CD4-positive, alpha-beta memory T cell (primary cell): ENCODE results near the gene PTPN2. TPM values are rescaled to one million over a fixed set of nuclear protein-coding genes. Genes with fewer than 3 reads are reported as not detected.

Source experiments
- CTCF ChIA-PET: fragments of 350-600 bp; sonication (Branson Sonifier 250); formaldehyde crosslinking; loops from one replicate; lab custom pipeline; 2021; ENCODE audit warnings: inconsistent platforms; ENCODE audit not compliant: partially characterized antibody; lab: Charles Lee
- POLR2A ChIA-PET: fragments of 350-600 bp; sonication (Branson Sonifier 250); formaldehyde crosslinking; loops from one replicate; lab custom pipeline; 2021; ENCODE audit not compliant: partially characterized antibody; lab: Charles Lee
- DNase-seq, 5 donors: peaks; one replicate each; pipeline versions ENCODE4 v3.0.0 to v3.0.0-alpha.2; 2020 to 2022; ENCODE audit warnings: mixed read lengths in 1 of 5
- H3K27ac ChIP-seq: one replicate; pipeline ENCODE4 v1.7.0; 2013; ENCODE audit warnings: low read depth, low read length
- H3K27me3 ChIP-seq: 2 replicates; pipeline ENCODE4 v1.7.0; 2013; ENCODE audit warnings: mild to moderate bottlenecking, low read length, moderate library complexity; ENCODE audit not compliant: insufficient read depth
- H3K36me3 ChIP-seq: 2 replicates; pipeline ENCODE4 v1.7.0; 2013; ENCODE audit warnings: mild to moderate bottlenecking, low read length, moderate library complexity; ENCODE audit not compliant: insufficient read depth
- H3K4me1 ChIP-seq: 2 replicates; pipeline ENCODE4 v1.7.0; 2013; ENCODE audit warnings: mild to moderate bottlenecking, low read length, moderate library complexity; ENCODE audit not compliant: insufficient read depth
- H3K4me3 ChIP-seq, 2 donors: one replicate each; pipeline ENCODE4 v1.7.0; 2013; ENCODE audit warnings: low read length in 2 of 2, mild to moderate bottlenecking in 1 of 2
- H3K9me3 ChIP-seq, 2 donors: one replicate each; pipeline ENCODE4 v1.7.0; 2013; ENCODE audit warnings: low read length in 2 of 2, control low read depth in 1 of 2; ENCODE audit not compliant: control insufficient read depth in 1 of 2
- H3K27ac Mint-ChIP-seq, 7 donors: one replicate each; pipeline ENCODE4 v1.8.0; 2020 to 2021; ENCODE audit warnings: mixed read lengths in 7 of 7, mild to moderate bottlenecking in 6 of 7, inconsistent platforms in 3 of 7, moderate library complexity in 3 of 7
- H3K27me3 Mint-ChIP-seq, 2 donors: one replicate each; pipeline ENCODE4 v1.8.0; 2020 to 2021; ENCODE audit warnings: mixed read lengths in 2 of 2
- H3K36me3 Mint-ChIP-seq, 2 donors: one replicate each; pipeline ENCODE4 v1.8.0; 2020 to 2021; ENCODE audit warnings: mixed read lengths in 2 of 2, inconsistent platforms in 1 of 2, mild to moderate bottlenecking in 1 of 2
- H3K4me1 Mint-ChIP-seq, 4 donors: one replicate each; pipeline ENCODE4 v1.8.0; 2020 to 2021; ENCODE audit warnings: mixed read lengths in 4 of 4, mild to moderate bottlenecking in 1 of 4
- H3K4me3 Mint-ChIP-seq, 8 donors: one replicate each; pipeline ENCODE4 v1.8.0; 2020 to 2021; ENCODE audit warnings: mixed read lengths in 8 of 8, mild to moderate bottlenecking in 7 of 8, moderate library complexity in 6 of 8, inconsistent platforms in 3 of 8
- H3K9me3 Mint-ChIP-seq, 8 donors: one replicate each; pipeline ENCODE4 v1.8.0; 2020 to 2021; ENCODE audit warnings: mixed read lengths in 8 of 8, mild to moderate bottlenecking in 5 of 8, inconsistent platforms in 3 of 8, moderate library complexity in 1 of 8
- intact Hi-C: fragments of 100-400 bp; cut with micrococcal nuclease; formaldehyde crosslinking; loops from one replicate; pipeline ENCODE4 v1.15.1; 2023
- polyA plus RNA-seq, 2 donors: library from polyadenylated mRNA; unstranded; fragments of 300-500 nt; fragmentation: Illumina TruSeq; gene quantifications; one replicate each; pipeline ENCODE4 v1.2.3, GENCODE V29; 2021
- total RNA-seq, 2 experiments: library from RNA; stranded (reverse); gene quantifications; one replicate each; pipeline ENCODE4 v1.2.3, GENCODE V29; 2021

Gene PTPN2
- total and polyA plus RNA-seq, 4 experiments from 2014 or later: 65.5 to 98.2 (median 74.6) TPM

DNA sequence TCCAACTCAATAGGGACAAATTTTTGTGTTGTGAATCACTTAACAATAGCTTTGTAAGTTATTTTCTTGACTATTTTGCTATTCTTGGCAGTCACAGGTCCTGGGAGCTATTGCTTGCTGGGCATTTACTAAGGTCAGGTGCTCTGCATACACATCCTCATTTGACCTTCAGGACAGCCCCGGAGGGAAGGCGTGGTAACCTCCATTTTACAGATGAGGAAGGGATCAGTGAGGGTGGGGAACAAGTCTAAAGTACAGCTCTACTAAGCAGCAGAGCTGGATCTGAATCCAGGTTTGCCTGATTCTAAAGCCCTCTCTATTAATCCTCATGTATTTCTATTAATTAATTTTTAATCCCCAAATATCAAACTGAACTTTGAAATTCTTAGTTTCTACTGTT is 58.8 kb downstream of the PTPN2 start:
- no peak overlapping the region for H3K27ac ChIP-seq
- intact Hi-C loops: no loop called here
- Mint-ChIP-seq H3K4me3 (no peak overlapping the region), H3K36me3 (peaks cover 57 to 59% of the 10 kb centered on the region in 2 donors), H3K27me3 (no peaks in the 10 kb centered on the region), H3K9me3 (peaks cover 0 to 8% (median 5%) of the 10 kb centered on the region in 8 donors), H3K4me1 (peaks cover 4 to 12% (median 6%) of the 10 kb centered on the region in 4 donors), H3K27ac (peak overlapping the region in 2 of 7 donors; percentile 11 to 73)
- no peaks in the 10 kb centered on the region for H3K9me3 ChIP-seq
- ChIA-PET POLR2A (interaction anchor here (1.4 kb wide), 1 partner anchor 58 kb away, joined by 4 read pairs; no protein-coding TSS in a partner anchor), CTCF (interaction anchor here (0.8 to 2.2 kb wide), 3 partner anchors 11 to 109 kb away, joined by 3 to 6 read pairs (median 4); no protein-coding TSS in a partner anchor)
- H3K4me1 ChIP-seq: no peaks in the 10 kb centered on the region
- peaks cover 8% of the 10 kb centered on the region for H3K36me3 ChIP-seq
- DNase-seq: no peak
- H3K4me3 ChIP-seq: no peak overlapping the region
- H3K27me3 ChIP-seq: no peaks in the 10 kb centered on the region

- Histone ChIP-seq H3K4me1 (no peaks in the 10 kb centered on the region), H3K9me3 (no peaks in the 10 kb centered on the region), H3K4me3 (no peak overlapping the region), H3K27me3 (no peaks in the 10 kb centered on the region), H3K36me3 (peaks cover 8% of the 10 kb centered on the region), H3K27ac (no peak overlapping the region)
- POLR2A ChIA-PET: interaction anchor here (1.4 to 1.9 kb wide), 2 partner anchors 9 to 59 kb away, joined by 4 read pairs; no protein-coding TSS in a partner anchor
- no peak overlapping the region for H3K4me3 Mint-ChIP-seq
- no peak for DNase-seq
- H3K27ac Mint-ChIP-seq: no peak overlapping the region
- H3K4me1 Mint-ChIP-seq: peaks cover 5 to 13% (median 8%) of the 10 kb centered on the region in 4 donors
- CTCF ChIA-PET: interaction anchor here (2.2 kb wide), 1 partner anchor 98 kb away, joined by 6 read pairs; no protein-coding TSS in a partner anchor
- H3K9me3 Mint-ChIP-seq: peaks cover 0 to 8% (median 5%) of the 10 kb centered on the region in 8 donors
- intact Hi-C loops: no loop called here
- H3K27me3 Mint-ChIP-seq: no peaks in the 10 kb centered on the region
- H3K36me3 Mint-ChIP-seq: peaks cover 51 to 55% of the 10 kb centered on the region in 2 donors
These were observed 60.1 kb downstream of the PTPN2 start for GRCh38 chr18:12823892-12824291.

DNA sequence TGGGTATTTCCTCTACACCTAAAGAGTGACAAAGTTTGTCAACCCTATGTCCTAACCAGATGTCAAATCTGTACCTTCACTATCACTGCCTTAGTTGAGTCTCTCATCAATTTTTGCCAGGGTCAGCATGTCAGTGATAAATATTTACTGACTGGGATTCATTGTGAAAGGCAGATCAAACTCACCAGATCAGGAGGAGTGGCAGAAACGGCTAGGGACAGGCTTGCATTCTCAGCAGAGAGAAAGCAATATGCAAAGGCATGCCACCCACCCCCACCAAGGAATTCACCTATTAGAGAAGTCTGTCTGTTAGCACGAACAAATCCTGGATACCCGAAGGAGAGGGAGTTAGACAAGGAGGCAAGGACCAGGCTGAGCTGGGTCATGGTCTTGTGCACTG is 62.6 kb downstream of the PTPN2 start:
- peaks cover 0 to 2% (median 0%) of the 10 kb centered on the region in 8 donors for H3K9me3 Mint-ChIP-seq
- Histone ChIP-seq H3K27ac (no peak overlapping the region), H3K4me3 (no peak overlapping the region), H3K4me1 (no peaks in the 10 kb centered on the region), H3K9me3 (no peaks in the 10 kb centered on the region), H3K36me3 (peaks cover 12% of the 10 kb centered on the region), H3K27me3 (no peaks in the 10 kb centered on the region)
- H3K4me3 Mint-ChIP-seq: no peak overlapping the region
- peaks cover 50 to 61% of the 10 kb centered on the region in 2 donors for H3K36me3 Mint-ChIP-seq
- intact Hi-C loops: no loop called here
- POLR2A ChIA-PET: no interaction called here
- no peak for DNase-seq
- H3K27me3 Mint-ChIP-seq: no peaks in the 10 kb centered on the region
- H3K27ac Mint-ChIP-seq: peak overlapping the region in 4 of 7 donors; percentile 20 to 82 (median 46)
- H3K4me1 Mint-ChIP-seq: peaks cover 4 to 11% (median 6%) of the 10 kb centered on the region in 4 donors
- CTCF ChIA-PET: interaction anchor here (1.4 kb wide), 1 partner anchor 72 kb away, joined by 3 read pairs; no protein-coding TSS in a partner anchor

- intact Hi-C loops: no loop called here
- H3K27me3 ChIP-seq: no peaks in the 10 kb centered on the region
- no peaks in the 10 kb centered on the region for H3K9me3 ChIP-seq
- Mint-ChIP-seq H3K9me3 (peaks cover 0 to 2% (median 0%) of the 10 kb centered on the region in 8 donors), H3K4me1 (peaks cover 4 to 11% (median 6%) of the 10 kb centered on the region in 4 donors), H3K27me3 (no peaks in the 10 kb centered on the region), H3K36me3 (peaks cover 56 to 69% of the 10 kb centered on the region in 2 donors), H3K27ac (peak overlapping the region in 4 of 7 donors; percentile 32 to 96 (median 66)), H3K4me3 (no peak overlapping the region)
- ChIA-PET CTCF (no interaction called here), POLR2A (interaction anchor here (1.2 kb wide), 1 partner anchor 10 kb away, joined by 3 read pairs; no protein-coding TSS in a partner anchor)
- peaks cover 16% of the 10 kb centered on the region for H3K36me3 ChIP-seq
- H3K27ac ChIP-seq: no peak overlapping the region
- no peak overlapping the region for H3K4me3 ChIP-seq
- H3K4me1 ChIP-seq: no peaks in the 10 kb centered on the region
- no peak for DNase-seq
These were observed 63.5 kb downstream of the PTPN2 start for GRCh38 chr18:12820506-12820905.

GRCh38 chr18:12819841-12820240 is 64.2 kb downstream of the PTPN2 start:
- Histone ChIP-seq H3K4me1 (no peaks in the 10 kb centered on the region), H3K27me3 (no peaks in the 10 kb centered on the region), H3K4me3 (no peak overlapping the region), H3K27ac (no peak overlapping the region), H3K36me3 (peaks cover 11% of the 10 kb centered on the region), H3K9me3 (no peaks in the 10 kb centered on the region)
- peak overlapping the region in 2 of 7 donors; percentile 27 to 43 for H3K27ac Mint-ChIP-seq
- no peaks in the 10 kb centered on the region for H3K27me3 Mint-ChIP-seq
- DNase-seq: no peak
- CTCF ChIA-PET: no interaction called here
- no peak overlapping the region for H3K4me3 Mint-ChIP-seq
- peaks cover 0 to 2% (median 0%) of the 10 kb centered on the region in 8 donors for H3K9me3 Mint-ChIP-seq
- H3K4me1 Mint-ChIP-seq: peaks cover 4 to 11% (median 6%) of the 10 kb centered on the region in 4 donors
- intact Hi-C loops: no loop called here
- POLR2A ChIA-PET: interaction anchor here (1.2 kb wide), 1 partner anchor 10 kb away, joined by 3 read pairs; no protein-coding TSS in a partner anchor
- H3K36me3 Mint-ChIP-seq: peaks cover 53 to 64% of the 10 kb centered on the region in 2 donors

GRCh38 chr18:12819322-12819721 is 64.7 kb downstream of the PTPN2 start:
- Histone ChIP-seq H3K27ac (no peak overlapping the region), H3K36me3 (peaks cover 14% of the 10 kb centered on the region), H3K27me3 (no peaks in the 10 kb centered on the region), H3K9me3 (no peaks in the 10 kb centered on the region), H3K4me1 (no peaks in the 10 kb centered on the region), H3K4me3 (no peak overlapping the region)
- POLR2A ChIA-PET: no interaction called here
- H3K27me3 Mint-ChIP-seq: no peaks in the 10 kb centered on the region
- DNase-seq: no peak
- H3K36me3 Mint-ChIP-seq: peaks cover 52 to 66% of the 10 kb centered on the region in 2 donors
- H3K4me1 Mint-ChIP-seq: peaks cover 4 to 10% (median 6%) of the 10 kb centered on the region in 4 donors
- H3K9me3 Mint-ChIP-seq: peaks cover 0 to 2% (median 0%) of the 10 kb centered on the region in 8 donors
- H3K27ac Mint-ChIP-seq: peak overlapping the region in 2 of 7 donors; percentile 3 to 25
- intact Hi-C loops: no loop called here
- H3K4me3 Mint-ChIP-seq: no peak overlapping the region
- CTCF ChIA-PET: interaction anchor here (0.6 kb wide), 1 partner anchor 80 kb away, joined by 3 read pairs; no protein-coding TSS in a partner anchor

GRCh38 chr18:12818243-12818642 is 65.8 kb downstream of the PTPN2 start:
- intact Hi-C loops: no loop called here
- Histone ChIP-seq H3K4me1 (no peaks in the 10 kb centered on the region), H3K4me3 (no peak overlapping the region), H3K27ac (no peak overlapping the region), H3K36me3 (peaks cover 22% of the 10 kb centered on the region), H3K27me3 (no peaks in the 10 kb centered on the region), H3K9me3 (no peaks in the 10 kb centered on the region)
- Mint-ChIP-seq H3K27me3 (no peaks in the 10 kb centered on the region), H3K4me3 (no peak overlapping the region), H3K36me3 (peaks cover 54 to 71% of the 10 kb centered on the region in 2 donors), H3K27ac (peak overlapping the region in 1 of 7 donors; percentile 68), H3K4me1 (peaks cover 4 to 7% (median 5%) of the 10 kb centered on the region in 4 donors), H3K9me3 (peaks cover 0 to 2% (median 0%) of the 10 kb centered on the region in 8 donors)
- CTCF ChIA-PET: interaction anchor here (0.8 to 1.3 kb wide), 2 partner anchors 21 to 116 kb away, joined by 3 to 5 read pairs; no protein-coding TSS in a partner anchor
- POLR2A ChIA-PET: no interaction called here
- DNase-seq: no peak
